ENCODE data around the gene MAPK8IP3.

The MAPK8IP3 gene

GRCh38 chr16:1705688-1706385, at the start of gene MAPK8IP3:
Gene MAPK8IP3 (plus strand): TSS chr16:1706195. CDS start chr16:1706340, 145 bp downstream.
- peak; percentile 62 for DNase-seq (ENCODE audit: low read depth)

GRCh38 chr16:1656808-1657617, 49.0 kb upstream of the MAPK8IP3 start:
- DNase-seq (ENCODE audit: low read depth) = no peak

- no peak for DNase-seq (ENCODE audit: low read depth)
These were observed 48.2 kb upstream of the MAPK8IP3 start for GRCh38 chr16:1657841-1658240.

- no peak for DNase-seq (ENCODE audit: low read depth)
These were observed 47.0 kb upstream of the MAPK8IP3 start for GRCh38 chr16:1659031-1659430.

GRCh38 chr16:1661826-1662225, 44.2 kb upstream of the MAPK8IP3 start:
- DNase-seq (ENCODE audit: low read depth) = no peak

GRCh38 chr16:1662543-1662942, 43.5 kb upstream of the MAPK8IP3 start:
- DNase-seq (ENCODE audit: low read depth) = no peak

- no peak for DNase-seq (ENCODE audit: low read depth)
These were observed 40.2 kb upstream of the MAPK8IP3 start for GRCh38 chr16:1665829-1666228.

GRCh38 chr16:1666316-1666715, 39.7 kb upstream of the MAPK8IP3 start:
- DNase-seq (ENCODE audit: low read depth) = no peak

- no peak for DNase-seq (ENCODE audit: low read depth)
These were observed 38.7 kb upstream of the MAPK8IP3 start for GRCh38 chr16:1667271-1667670.

GRCh38 chr16:1667916-1668315, 38.1 kb upstream of the MAPK8IP3 start:
- DNase-seq (ENCODE audit: low read depth) = no peak

- no peak for DNase-seq (ENCODE audit: low read depth)
These were observed 37.2 kb upstream of the MAPK8IP3 start for GRCh38 chr16:1668612-1669319.

GRCh38 chr16:1669698-1670097, 36.3 kb upstream of the MAPK8IP3 start:
- no peak for DNase-seq (ENCODE audit: low read depth)

GRCh38 chr16:1670371-1670770, 35.6 kb upstream of the MAPK8IP3 start:
- no peak for DNase-seq (ENCODE audit: low read depth)

- DNase-seq (ENCODE audit: low read depth) = no peak
These were observed 35.1 kb upstream of the MAPK8IP3 start for GRCh38 chr16:1670866-1671265.

- DNase-seq (ENCODE audit: low read depth) = no peak
These were observed 32.4 kb upstream of the MAPK8IP3 start for GRCh38 chr16:1673424-1674151.

GRCh38 chr16:1674306-1674705, 31.7 kb upstream of the MAPK8IP3 start:
- DNase-seq (ENCODE audit: low read depth) = no peak

- DNase-seq (ENCODE audit: low read depth) = peak; percentile 30
These were observed 31.0 kb upstream of the MAPK8IP3 start for GRCh38 chr16:1674751-1675664.

- DNase-seq (ENCODE audit: low read depth) = no peak
These were observed 29.3 kb upstream of the MAPK8IP3 start for GRCh38 chr16:1676661-1677060.

GRCh38 chr16:1677339-1677738, 28.7 kb upstream of the MAPK8IP3 start:
- DNase-seq (ENCODE audit: low read depth) = no peak

- DNase-seq (ENCODE audit: low read depth) = peak; percentile 77
These were observed 28.0 kb upstream of the MAPK8IP3 start, which contains the start of gene JPT2 for GRCh38 chr16:1677942-1678499. Gene JPT2 (plus strand): TSS chr16:1678279. CDS start chr16:1678313, 34 bp downstream.
